Stomach (tissue), 9 donors: ENCODE data around the gene ABHD12B. TPM values are rescaled to one million over a fixed set of nuclear protein-coding genes. Genes with fewer than 3 reads are reported as not detected.

Experiments used
- DNase-seq, 2 donors: peaks; one replicate each; pipeline versions ENCODE4 v3.0.0 to v3.0.0-alpha.2; 2013 to 2019
- H3K27ac ChIP-seq, 5 donors: fragments of 200-600 bp in 4 of 5; sonication (generic) in 4 of 5; one replicate each; pipeline ENCODE4 v1.5.1; 2013 to 2019; ENCODE audit warnings: mild to moderate bottlenecking in 1 of 5, moderate library complexity in 1 of 5
- H3K27me3 ChIP-seq, 3 donors: fragments of 200-600 bp; sonication (generic); one replicate each; pipeline ENCODE4 v1.5.1; 2017 to 2019; ENCODE audit warnings: mixed run types in 1 of 3
- H3K36me3 ChIP-seq, 4 donors: fragments of 200-600 bp; sonication (generic); 1 replicate in 3 of 4; 2 replicates in 1 of 4; pipeline ENCODE4 v1.5.1; 2016 to 2019
- H3K4me1 ChIP-seq, 4 donors: fragments of 200-600 bp; sonication (generic); one replicate each; pipeline ENCODE4 v1.5.1; 2016 to 2019
- H3K4me3 ChIP-seq, 4 donors: fragments of 200-600 bp; sonication (generic) in 3 of 4; one replicate each; pipeline ENCODE4 v1.5.1; 2016 to 2019; ENCODE audit warnings: mild to moderate bottlenecking in 1 of 4
- H3K9me3 ChIP-seq, 4 donors: fragments of 200-600 bp; sonication (generic); one replicate each; pipeline ENCODE4 v1.5.1; 2016 to 2019
- EP300 ChIP-seq: sonication (generic); formaldehyde crosslinking; IDR thresholded peaks from one replicate; pipeline ENCODE4 v1.6.1; 2017; ENCODE audit warnings: antibody characterized with exemption
- POLR2A ChIP-seq, 4 donors: fragments of 450-650 bp; IDR thresholded peaks; one replicate each; pipeline ENCODE4 v1.6.1; 2016; ENCODE audit warnings: antibody characterized with exemption in 4 of 4, control low read depth in 2 of 4, mild to moderate bottlenecking in 1 of 4, moderate library complexity in 1 of 4
- POLR2AphosphoS5 ChIP-seq, 3 donors: sonication (generic); formaldehyde crosslinking; IDR thresholded peaks; one replicate each; pipeline ENCODE4 v1.6.1; 2016; ENCODE audit warnings: antibody characterized with exemption in 3 of 3
- WGBS, 5 donors: extraction: QIAGEN DNeasy Blood & Tissue Kit in 3 of 5; methylation state at CpG; one replicate each; pipeline versions ENCODE4 v1.1.5 to v1.1.7; 2013 to 2018; 5-methylcytosine and 5-hydroxymethylcytosine counted together
- intact Hi-C: fragments of 100-400 bp; cut with DNase I; formaldehyde crosslinking; loops from one replicate; pipeline ENCODE4 v1.15.1; 2023; ENCODE audit warnings: low total_unique reads
- polyA plus RNA-seq, 3 donors: library from polyadenylated mRNA; stranded (reverse); fragments of 200-250 nt; gene quantifications; one replicate each; pipeline ENCODE4 v1.2.3, GENCODE V29; 2013
- total RNA-seq, 5 donors: library from RNA; depleted of rRNA; stranded (reverse); fragments of >200 nt; gene quantifications; one replicate each; pipeline versions ENCODE4 v1.1.0 to v1.2.3, GENCODE V29; 2014 to 2016
- TF ChIP-seq, protein P1 (sequence below), 7 experiments: fragments of 450-650 bp in 4 of 7; fragments of 200-600 bp in 3 of 7; sonication (generic) in 3 of 7; IDR thresholded peaks; one replicate each; pipeline ENCODE4 v1.5.1; 2016 to 2019; ENCODE audit warnings: antibody characterized with exemption in 7 of 7, control low read depth in 2 of 7, mild to moderate bottlenecking in 1 of 7
- donor health status: healthy with polysubstance abuse.
- donor health status: Bipolar disorder and iron deficiency.
- donor health status: healthy.

ABHD12B gene
- total and polyA plus RNA-seq, 8 donors = 0.23 TPM; not detected in 7

DNA sequence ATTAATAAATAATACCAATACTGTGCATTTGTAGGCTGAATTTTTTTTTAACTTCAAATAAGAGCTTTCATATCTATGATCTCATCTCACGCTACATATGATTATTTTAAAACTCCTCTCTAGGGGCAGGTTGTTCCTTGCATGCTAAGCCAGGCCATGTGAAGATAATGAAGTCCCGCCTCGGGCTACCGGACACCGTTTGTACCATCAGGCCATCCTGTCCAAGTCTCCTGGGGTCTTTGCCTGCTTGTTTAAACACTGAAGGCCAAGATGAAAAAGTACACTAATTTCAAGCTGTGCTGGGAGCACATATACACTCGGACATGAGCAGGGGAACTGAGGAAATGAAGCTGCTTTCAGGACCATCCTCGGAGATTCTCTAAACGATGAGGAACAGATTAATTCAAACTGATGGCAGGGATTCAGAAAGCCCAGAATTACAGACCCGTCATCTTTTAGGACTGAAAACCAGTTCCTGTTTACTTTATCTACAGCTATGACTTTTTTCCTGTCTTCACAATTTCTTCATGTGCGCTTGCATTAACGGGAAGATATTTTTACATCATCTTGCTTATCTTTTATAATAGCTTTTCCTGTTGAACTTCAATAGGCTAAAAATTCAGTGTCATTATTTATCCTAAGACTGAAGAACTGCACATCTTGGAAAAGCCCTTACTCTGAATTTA is 6.3 kb upstream of the ABHD12B start:
- TF ChIP-seq POLR2A (IDR thresholded peaks at IDR 0.05) = no peak
- no peak for TF ChIP-seq EP300
- TF ChIP-seq, protein P1, sequence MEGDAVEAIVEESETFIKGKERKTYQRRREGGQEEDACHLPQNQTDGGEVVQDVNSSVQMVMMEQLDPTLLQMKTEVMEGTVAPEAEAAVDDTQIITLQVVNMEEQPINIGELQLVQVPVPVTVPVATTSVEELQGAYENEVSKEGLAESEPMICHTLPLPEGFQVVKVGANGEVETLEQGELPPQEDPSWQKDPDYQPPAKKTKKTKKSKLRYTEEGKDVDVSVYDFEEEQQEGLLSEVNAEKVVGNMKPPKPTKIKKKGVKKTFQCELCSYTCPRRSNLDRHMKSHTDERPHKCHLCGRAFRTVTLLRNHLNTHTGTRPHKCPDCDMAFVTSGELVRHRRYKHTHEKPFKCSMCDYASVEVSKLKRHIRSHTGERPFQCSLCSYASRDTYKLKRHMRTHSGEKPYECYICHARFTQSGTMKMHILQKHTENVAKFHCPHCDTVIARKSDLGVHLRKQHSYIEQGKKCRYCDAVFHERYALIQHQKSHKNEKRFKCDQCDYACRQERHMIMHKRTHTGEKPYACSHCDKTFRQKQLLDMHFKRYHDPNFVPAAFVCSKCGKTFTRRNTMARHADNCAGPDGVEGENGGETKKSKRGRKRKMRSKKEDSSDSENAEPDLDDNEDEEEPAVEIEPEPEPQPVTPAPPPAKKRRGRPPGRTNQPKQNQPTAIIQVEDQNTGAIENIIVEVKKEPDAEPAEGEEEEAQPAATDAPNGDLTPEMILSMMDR (IDR thresholded peaks at IDR 0.05) = no peak
- no peak for TF ChIP-seq POLR2AphosphoS5 (IDR thresholded peaks at IDR 0.05)
- peaks cover 0 to 3% (median 0%) of the 10 kb centered on the region in 4 donors for H3K4me1 ChIP-seq
- peaks cover 0 to 5% (median 4%) of the 10 kb centered on the region in 3 donors for H3K27me3 ChIP-seq
- H3K36me3 ChIP-seq = no peaks in the 10 kb centered on the region
- no peaks in the 10 kb centered on the region for H3K9me3 ChIP-seq
- no peak overlapping the region for H3K4me3 ChIP-seq
- peak overlapping the region in 2 of 5 donors; percentile 15 to 30 for H3K27ac ChIP-seq
- 57 to 64% (median 59%) methylated on average over 11 of the region's 11 CpGs for WGBS, 5 donors
- intact Hi-C loops = no loop called here
- no peak for DNase-seq

DNA sequence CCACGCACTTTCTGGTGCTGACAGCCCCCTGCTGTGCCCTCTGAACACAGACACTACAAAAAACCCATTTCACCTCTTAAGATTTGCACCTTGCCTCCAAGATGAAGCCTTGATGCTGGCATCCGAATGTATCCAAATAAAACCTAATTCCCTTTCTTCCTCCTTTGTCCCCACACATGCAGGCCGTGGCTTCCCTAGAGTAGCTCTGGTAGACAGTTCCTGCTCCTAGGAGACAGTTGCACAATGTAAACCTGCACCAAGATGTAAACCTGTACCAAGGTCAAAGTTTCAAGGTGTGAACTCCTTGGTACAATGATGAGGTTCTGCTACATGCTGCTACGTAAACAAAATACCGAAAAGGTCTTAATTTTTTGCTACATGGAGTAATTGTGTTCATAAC is 625 bp upstream of the ABHD12B start:
- no peak overlapping the region for H3K4me3 ChIP-seq
- no peak for DNase-seq
- peaks cover 6 to 45% (median 22%) of the 10 kb centered on the region in 3 donors for H3K27me3 ChIP-seq
- no peaks in the 10 kb centered on the region for H3K36me3 ChIP-seq
- intact Hi-C loops = no loop called here
- no peaks in the 10 kb centered on the region for H3K9me3 ChIP-seq
- TF ChIP-seq EP300 (no peak), POLR2A (IDR thresholded peaks at IDR 0.05) (no peak), POLR2AphosphoS5 (IDR thresholded peaks at IDR 0.05) (no peak)
- TF ChIP-seq, protein P1 (IDR thresholded peaks at IDR 0.05) = no peak
- no peak overlapping the region for H3K27ac ChIP-seq
- WGBS, 5 donors = 76 to 83% (median 78%) methylated on average over 5 of the region's 5 CpGs
- peaks cover 0 to 10% (median 8%) of the 10 kb centered on the region in 4 donors for H3K4me1 ChIP-seq

DNA sequence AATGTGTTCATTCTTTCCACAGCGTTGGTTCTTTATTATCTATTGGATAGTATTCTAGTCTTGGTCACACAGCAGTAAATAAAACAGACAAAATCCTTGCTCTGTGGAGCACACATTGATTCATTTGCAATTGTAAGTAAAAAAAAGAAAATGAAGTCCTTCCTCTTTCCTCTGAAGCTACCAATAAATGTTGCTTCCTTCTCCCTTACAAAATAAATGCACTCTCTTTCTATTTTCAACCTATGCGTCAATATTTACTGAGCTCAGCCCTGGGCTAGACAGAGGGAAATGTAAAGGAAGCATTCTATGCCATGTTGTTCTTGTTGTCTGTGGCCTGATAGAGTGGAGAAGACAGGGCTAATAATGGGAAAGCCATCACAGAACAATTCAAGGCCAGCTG is 2.9 kb downstream of the ABHD12B start:
- H3K4me3 ChIP-seq = no peak overlapping the region
- no peaks in the 10 kb centered on the region for H3K9me3 ChIP-seq
- H3K27me3 ChIP-seq = peaks cover 6 to 45% (median 22%) of the 10 kb centered on the region in 3 donors
- H3K4me1 ChIP-seq = peaks cover 0 to 10% (median 8%) of the 10 kb centered on the region in 4 donors
- H3K27ac ChIP-seq = no peak overlapping the region
- intact Hi-C loops = no loop called here
- TF ChIP-seq, protein P1 (IDR thresholded peaks at IDR 0.05) = no peak
- no peak for TF ChIP-seq EP300
- TF ChIP-seq POLR2AphosphoS5 (IDR thresholded peaks at IDR 0.05) = no peak
- TF ChIP-seq POLR2A (IDR thresholded peaks at IDR 0.05) = no peak
- H3K36me3 ChIP-seq = peaks cover 0 to 3% (median 0%) of the 10 kb centered on the region in 4 donors
- WGBS, 5 donors = 32 to 49% (median 41%) methylated on average over 2 of the region's 2 CpGs
- no peak for DNase-seq

DNA sequence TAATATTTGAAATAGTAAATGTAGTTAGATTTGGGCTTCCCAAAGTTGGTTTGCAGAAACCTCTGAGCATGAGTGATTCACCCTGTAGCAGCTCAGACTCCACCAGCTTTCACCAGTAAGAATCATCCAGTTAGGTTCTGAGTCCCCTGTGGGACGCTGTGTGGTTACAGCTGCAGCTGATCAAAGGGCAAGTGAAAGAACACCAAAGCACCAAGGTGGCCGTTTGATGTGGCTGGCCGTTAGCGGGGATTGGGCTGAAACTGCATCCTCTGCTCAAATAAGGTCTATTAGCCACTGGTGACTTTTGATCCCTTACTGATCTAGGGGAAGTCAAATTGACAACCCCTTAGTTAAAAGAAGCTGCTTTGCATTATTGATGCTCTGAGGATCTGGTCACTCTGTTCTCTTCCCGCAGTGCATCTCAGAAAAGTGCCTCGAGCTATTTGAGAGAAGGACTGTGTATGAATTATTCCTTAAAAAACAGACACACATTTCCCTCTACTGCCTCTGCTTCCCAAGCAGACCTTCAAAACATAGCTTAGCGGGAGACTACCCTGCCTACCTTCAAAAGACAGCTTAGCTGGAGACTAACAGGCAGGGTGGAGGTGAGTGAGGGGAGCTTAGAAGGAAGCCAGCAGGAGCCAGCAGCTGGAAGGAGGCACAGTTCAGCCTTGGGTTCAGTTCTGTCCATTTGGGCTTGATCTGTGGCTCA is 3.7 kb downstream of the ABHD12B start:
- H3K4me3 ChIP-seq = no peak overlapping the region
- peaks cover 0 to 3% (median 0%) of the 10 kb centered on the region in 4 donors for H3K36me3 ChIP-seq
- 36 to 55% (median 42%) methylated on average over 7 of the region's 7 CpGs for WGBS, 5 donors
- H3K9me3 ChIP-seq = no peaks in the 10 kb centered on the region
- peak in 1 of 2 donors; percentile 34 for DNase-seq
- H3K27ac ChIP-seq = no peak overlapping the region
- TF ChIP-seq EP300 (no peak), POLR2AphosphoS5 (IDR thresholded peaks at IDR 0.05) (no peak), POLR2A (IDR thresholded peaks at IDR 0.05) (no peak)
- TF ChIP-seq, protein P1 (IDR thresholded peaks at IDR 0.05) = no peak
- peaks cover 0 to 10% (median 8%) of the 10 kb centered on the region in 4 donors for H3K4me1 ChIP-seq
- intact Hi-C loops = no loop called here
- peaks cover 6 to 40% (median 18%) of the 10 kb centered on the region in 3 donors for H3K27me3 ChIP-seq
